Measurements from ENCODE around the gene KIRREL3. TPM values are rescaled to one million over a fixed set of nuclear protein-coding genes. Genes with fewer than 3 reads are reported as not detected.
A peak's percentile ranks its signal among the peaks of the same experiment; 100 is the strongest.

The KIRREL3 gene
- total RNA-seq, 1 donor from 2014 or later = not detected

DNA sequence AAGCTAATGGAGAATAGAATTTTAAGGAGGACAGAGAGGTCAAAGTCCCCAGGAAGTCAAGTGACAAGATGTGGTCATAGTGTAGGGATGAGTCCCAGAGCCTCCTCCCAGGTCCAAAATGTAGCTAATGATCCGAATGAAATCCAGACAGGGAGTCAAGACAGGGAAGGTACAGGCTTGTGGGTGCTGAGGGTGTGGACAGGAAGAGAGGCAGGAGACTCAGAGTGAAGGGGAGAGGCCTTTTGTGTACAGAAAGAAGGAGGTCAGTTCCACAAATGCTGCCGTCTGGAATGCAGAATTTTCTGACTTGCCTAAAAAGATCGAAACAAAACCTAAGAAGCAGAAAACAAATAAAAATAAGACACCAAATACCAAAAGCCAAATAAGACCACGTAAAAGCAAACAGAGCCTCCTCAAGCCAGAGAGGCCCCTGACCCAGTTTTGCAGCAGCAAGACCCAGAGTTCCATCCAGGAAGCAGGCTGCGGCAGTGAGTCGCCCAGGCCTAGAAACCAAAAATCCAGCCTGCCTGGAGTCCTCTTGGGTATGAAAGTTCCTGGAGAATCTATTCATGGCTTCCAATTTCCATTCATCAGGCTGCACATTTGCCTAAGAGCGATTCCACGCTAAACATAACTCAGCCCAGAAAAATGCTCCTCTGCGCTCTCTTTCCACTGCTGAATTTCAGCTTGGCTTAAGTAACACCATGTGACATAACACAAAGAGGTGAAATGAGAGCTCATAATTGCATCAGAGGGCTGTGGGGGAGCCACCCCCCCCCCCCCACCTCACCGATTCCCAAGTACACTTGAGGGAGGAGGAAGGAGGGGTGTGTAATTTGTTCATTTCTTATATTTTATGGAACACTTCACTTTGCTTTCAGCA is 71.2 kb downstream of the KIRREL3 start:
- Histone ChIP-seq H3K4me3 (peak overlapping the region; percentile 1), H3K36me3 (no peaks in the 10 kb centered on the region), H3K27ac (peak overlapping the region; percentile 76), H3K27me3 (no peaks in the 10 kb centered on the region), H3K4me1 (no peaks in the 10 kb centered on the region), H3K9me3 (no peaks in the 10 kb centered on the region)
- DNase-seq (no peak), ATAC-seq (peak; percentile 76)
- TF ChIP-seq, protein P1, sequence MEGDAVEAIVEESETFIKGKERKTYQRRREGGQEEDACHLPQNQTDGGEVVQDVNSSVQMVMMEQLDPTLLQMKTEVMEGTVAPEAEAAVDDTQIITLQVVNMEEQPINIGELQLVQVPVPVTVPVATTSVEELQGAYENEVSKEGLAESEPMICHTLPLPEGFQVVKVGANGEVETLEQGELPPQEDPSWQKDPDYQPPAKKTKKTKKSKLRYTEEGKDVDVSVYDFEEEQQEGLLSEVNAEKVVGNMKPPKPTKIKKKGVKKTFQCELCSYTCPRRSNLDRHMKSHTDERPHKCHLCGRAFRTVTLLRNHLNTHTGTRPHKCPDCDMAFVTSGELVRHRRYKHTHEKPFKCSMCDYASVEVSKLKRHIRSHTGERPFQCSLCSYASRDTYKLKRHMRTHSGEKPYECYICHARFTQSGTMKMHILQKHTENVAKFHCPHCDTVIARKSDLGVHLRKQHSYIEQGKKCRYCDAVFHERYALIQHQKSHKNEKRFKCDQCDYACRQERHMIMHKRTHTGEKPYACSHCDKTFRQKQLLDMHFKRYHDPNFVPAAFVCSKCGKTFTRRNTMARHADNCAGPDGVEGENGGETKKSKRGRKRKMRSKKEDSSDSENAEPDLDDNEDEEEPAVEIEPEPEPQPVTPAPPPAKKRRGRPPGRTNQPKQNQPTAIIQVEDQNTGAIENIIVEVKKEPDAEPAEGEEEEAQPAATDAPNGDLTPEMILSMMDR (IDR thresholded peaks at IDR 0.05) = no peak
- intact Hi-C loops (cut with DNase I) = no loop called here

DNA sequence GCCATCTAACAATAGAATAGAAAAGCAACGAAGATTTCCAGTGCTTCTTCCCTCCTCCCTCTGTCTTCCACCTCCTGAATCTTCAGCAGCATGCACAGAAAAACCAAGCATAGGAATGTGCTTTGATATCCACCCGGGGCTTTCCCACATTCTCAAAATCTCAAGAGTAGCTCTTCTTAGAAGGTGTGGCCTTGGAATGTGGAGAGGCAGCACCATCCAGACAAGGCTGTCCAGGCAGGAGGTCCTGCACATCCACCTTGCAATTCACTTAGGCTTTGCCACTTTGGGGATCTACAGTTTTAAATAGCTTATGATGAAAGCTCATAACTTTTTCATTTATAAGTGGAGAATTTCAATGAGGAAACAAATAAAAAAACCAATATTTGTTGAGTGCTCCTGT is 72.9 kb downstream of the KIRREL3 start:
- H3K27me3 ChIP-seq = no peaks in the 10 kb centered on the region
- no peak overlapping the region for H3K4me3 ChIP-seq
- TF ChIP-seq, protein P1 (IDR thresholded peaks at IDR 0.05) = no peak
- ATAC-seq = peak; percentile 80
- intact Hi-C loops (cut with DNase I) = no loop called here
- H3K9me3 ChIP-seq = no peaks in the 10 kb centered on the region
- no peak overlapping the region for H3K27ac ChIP-seq
- no peak for DNase-seq
- H3K4me1 ChIP-seq = no peaks in the 10 kb centered on the region
- no peaks in the 10 kb centered on the region for H3K36me3 ChIP-seq

DNA sequence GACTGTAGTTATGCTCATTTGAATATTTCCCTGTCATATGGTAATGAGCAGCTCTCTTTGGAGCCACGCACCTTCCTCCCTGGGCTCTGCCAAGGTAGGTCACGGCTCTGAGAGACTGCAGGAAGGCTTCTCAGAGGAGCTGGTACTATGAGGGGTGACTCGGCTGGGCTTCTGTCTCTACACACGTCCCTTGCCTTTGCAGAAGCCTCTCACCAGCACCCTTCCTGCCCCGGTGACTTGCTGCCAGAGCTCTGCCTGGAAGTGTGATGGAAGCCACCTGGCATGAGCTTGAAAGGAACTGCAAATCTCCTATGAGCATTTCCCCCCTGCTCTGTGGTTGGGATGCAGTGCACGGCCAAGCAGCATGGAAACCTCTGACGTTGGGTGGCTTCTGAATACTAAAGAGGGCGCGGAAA is 74.2 kb downstream of the KIRREL3 start:
- Histone ChIP-seq H3K9me3 (no peaks in the 10 kb centered on the region), H3K27ac (no peak overlapping the region), H3K4me3 (no peak overlapping the region), H3K36me3 (no peaks in the 10 kb centered on the region), H3K27me3 (no peaks in the 10 kb centered on the region), H3K4me1 (no peaks in the 10 kb centered on the region)
- TF ChIP-seq, protein P1 (IDR thresholded peaks at IDR 0.05) = no peak
- ATAC-seq (no peak), DNase-seq (no peak)
- intact Hi-C loops (cut with DNase I) = no loop called here

DNA sequence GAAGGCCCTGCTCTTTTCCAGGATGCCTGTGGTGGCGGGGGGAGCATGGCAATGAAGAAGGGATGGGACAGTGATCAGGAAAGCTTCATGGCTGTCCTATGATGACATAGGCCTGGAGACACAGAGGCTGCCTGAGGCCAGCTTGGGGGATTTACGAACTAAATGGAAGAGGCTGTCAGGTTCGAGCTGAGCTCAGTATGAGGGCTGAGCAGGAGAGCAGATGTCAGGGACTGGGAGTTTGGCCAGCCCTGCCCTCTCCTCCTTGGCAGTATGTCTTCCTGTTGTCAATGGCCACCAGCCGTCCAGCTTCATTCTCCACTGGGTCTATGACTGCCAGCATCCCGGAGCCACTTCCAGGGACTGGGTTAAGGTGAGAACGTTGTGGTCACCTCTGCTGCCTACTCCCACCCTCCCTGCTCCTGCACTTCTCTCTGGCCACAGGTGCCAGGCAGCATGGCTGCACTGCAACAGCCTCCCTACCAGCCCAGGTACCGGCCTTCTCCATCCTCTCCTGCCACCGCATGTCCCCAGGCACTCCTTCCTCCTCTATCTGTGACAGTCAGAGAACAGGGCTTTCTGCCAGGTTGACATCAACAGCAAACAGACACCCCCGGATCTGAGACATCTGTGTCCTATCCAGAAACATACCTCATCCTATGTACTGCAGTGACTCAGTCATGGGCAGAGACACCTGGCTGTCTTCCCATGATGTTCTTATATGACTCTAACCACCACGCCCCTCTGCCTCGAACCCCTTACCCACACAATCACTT is 75.1 kb downstream of the KIRREL3 start:
- Histone ChIP-seq H3K9me3 (no peaks in the 10 kb centered on the region), H3K27me3 (no peaks in the 10 kb centered on the region), H3K4me3 (no peak overlapping the region), H3K36me3 (no peaks in the 10 kb centered on the region), H3K27ac (no peak overlapping the region), H3K4me1 (no peaks in the 10 kb centered on the region)
- TF ChIP-seq, protein P1 (IDR thresholded peaks at IDR 0.05) = no peak
- ATAC-seq = no peak
- DNase-seq = no peak
- intact Hi-C loops (cut with DNase I) = no loop called here

DNA sequence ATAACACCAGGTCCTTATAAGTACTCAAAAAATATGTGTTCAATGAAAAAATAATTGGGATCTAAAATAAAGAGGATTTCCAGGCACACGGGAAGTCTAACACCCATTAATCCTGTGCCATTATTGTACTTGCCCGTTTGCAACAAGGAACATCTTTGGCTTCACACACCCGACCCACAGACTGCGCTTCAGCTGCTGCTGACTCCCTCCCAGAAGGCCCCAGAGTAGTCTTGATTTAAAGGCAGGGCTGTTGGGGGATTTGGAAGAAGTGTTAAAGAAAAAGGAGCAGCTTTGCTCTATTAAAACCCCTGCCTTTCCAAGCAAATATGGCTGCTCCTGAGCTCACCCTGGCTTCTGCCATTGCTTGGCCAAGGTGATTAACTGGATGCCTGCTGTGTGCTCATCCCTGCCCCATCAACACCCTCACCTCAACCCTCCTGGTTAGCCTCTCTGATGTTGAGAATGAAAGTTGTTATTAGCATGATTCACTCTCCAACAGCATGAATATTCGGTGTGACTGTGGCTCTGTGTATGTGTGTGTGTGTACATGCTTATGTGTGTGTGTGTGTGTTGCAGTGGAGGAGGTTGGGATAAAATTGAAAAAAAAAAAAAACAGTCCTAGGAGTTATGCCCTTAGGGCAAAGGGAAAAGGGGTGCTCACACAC is 76.1 kb downstream of the KIRREL3 start:
- intact Hi-C loops (cut with DNase I) = no loop called here
- no peaks in the 10 kb centered on the region for H3K9me3 ChIP-seq
- no peak overlapping the region for H3K4me3 ChIP-seq
- H3K4me1 ChIP-seq = no peaks in the 10 kb centered on the region
- no peak overlapping the region for H3K27ac ChIP-seq
- TF ChIP-seq, protein P1 (IDR thresholded peaks at IDR 0.05) = no peak
- no peaks in the 10 kb centered on the region for H3K27me3 ChIP-seq
- H3K36me3 ChIP-seq = no peaks in the 10 kb centered on the region
- ATAC-seq = no peak
- no peak for DNase-seq
